ENCODE results near the gene USF1. TPM values are rescaled to one million over a fixed set of nuclear protein-coding genes. Genes with fewer than 3 reads are reported as not detected.

The USF1 gene
- total RNA-seq, 1 experiment from 2014 or later: 57.9 TPM

DNA sequence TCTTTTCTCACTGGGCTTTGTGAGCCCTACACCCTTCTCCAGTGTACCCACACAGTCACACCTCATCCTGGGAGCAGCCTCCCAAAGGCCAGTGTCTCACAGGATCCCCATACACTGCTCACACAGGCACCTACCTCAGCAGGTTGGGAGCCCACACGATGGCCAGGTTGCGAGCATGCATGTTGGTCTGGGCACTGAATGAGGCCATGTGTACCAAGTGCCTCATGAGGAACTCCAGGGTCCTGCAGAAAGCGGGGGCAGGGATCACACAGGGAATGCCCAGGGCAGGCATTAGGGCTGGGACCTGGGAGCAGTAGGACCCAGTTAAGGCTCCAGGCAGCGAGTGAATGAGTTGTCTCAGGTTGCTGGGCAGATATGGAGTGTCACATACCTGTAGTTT lies 8.5 kb upstream of the USF1 start:
- POLR2A ChIA-PET (ENCODE audit: low non-redundant PET): no interaction called here
- H3K4me1 ChIP-seq (ENCODE audit: insufficient read depth, low read length, poor library complexity, severe bottlenecking): peaks cover 13% of the 10 kb centered on the region
- no peak overlapping the region for H3K4me3 ChIP-seq (ENCODE audit: low read depth, low read length, poor library complexity, severe bottlenecking)
- CTCF ChIA-PET: no interaction called here
- H3K36me3 ChIP-seq (ENCODE audit: insufficient read depth, low read length, poor library complexity, severe bottlenecking): no peaks in the 10 kb centered on the region
- BruUV-seq (replicated peaks): no TSS peak
- H3K9me3 ChIP-seq (ENCODE audit: low read depth, low read length, poor library complexity, severe bottlenecking): no peaks in the 10 kb centered on the region
- no peaks in the 10 kb centered on the region for H3K27me3 ChIP-seq (replicated peaks; ENCODE audit: insufficient read depth, low read depth, low read length, poor library complexity)
- DNase-seq (ENCODE audit: low spot score): no peak
- no peak overlapping the region for H3K27ac ChIP-seq (ENCODE audit: low read depth, low read length, poor library complexity, severe bottlenecking)
- intact Hi-C loops (cut with micrococcal nuclease; ENCODE audit: unreplicated experiment): no loop called here
- no peak for TF ChIP-seq EZH2 (IDR thresholded peaks at IDR 0.05; ENCODE audit: borderline replicate concordance, low read depth, low read length, poor library complexity, severe bottlenecking)
- TF ChIP-seq, protein P1, sequence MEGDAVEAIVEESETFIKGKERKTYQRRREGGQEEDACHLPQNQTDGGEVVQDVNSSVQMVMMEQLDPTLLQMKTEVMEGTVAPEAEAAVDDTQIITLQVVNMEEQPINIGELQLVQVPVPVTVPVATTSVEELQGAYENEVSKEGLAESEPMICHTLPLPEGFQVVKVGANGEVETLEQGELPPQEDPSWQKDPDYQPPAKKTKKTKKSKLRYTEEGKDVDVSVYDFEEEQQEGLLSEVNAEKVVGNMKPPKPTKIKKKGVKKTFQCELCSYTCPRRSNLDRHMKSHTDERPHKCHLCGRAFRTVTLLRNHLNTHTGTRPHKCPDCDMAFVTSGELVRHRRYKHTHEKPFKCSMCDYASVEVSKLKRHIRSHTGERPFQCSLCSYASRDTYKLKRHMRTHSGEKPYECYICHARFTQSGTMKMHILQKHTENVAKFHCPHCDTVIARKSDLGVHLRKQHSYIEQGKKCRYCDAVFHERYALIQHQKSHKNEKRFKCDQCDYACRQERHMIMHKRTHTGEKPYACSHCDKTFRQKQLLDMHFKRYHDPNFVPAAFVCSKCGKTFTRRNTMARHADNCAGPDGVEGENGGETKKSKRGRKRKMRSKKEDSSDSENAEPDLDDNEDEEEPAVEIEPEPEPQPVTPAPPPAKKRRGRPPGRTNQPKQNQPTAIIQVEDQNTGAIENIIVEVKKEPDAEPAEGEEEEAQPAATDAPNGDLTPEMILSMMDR (conservative IDR thresholded peaks at IDR 0.05; ENCODE audit: low read depth, low read length): no peak

- Histone ChIP-seq H3K4me3 (ENCODE audit: low read depth, low read length, poor library complexity, severe bottlenecking) (no peak overlapping the region), H3K4me1 (ENCODE audit: insufficient read depth, low read length, poor library complexity, severe bottlenecking) (peaks cover 13% of the 10 kb centered on the region), H3K36me3 (ENCODE audit: insufficient read depth, low read length, poor library complexity, severe bottlenecking) (no peaks in the 10 kb centered on the region), H3K9me3 (ENCODE audit: low read depth, low read length, poor library complexity, severe bottlenecking) (no peaks in the 10 kb centered on the region), H3K27ac (ENCODE audit: low read depth, low read length, poor library complexity, severe bottlenecking) (no peak overlapping the region), H3K27me3 (replicated peaks; ENCODE audit: insufficient read depth, low read depth, low read length, poor library complexity) (no peaks in the 10 kb centered on the region)
- intact Hi-C loops (cut with micrococcal nuclease; ENCODE audit: unreplicated experiment): no loop called here
- ChIA-PET CTCF (no interaction called here), POLR2A (ENCODE audit: low non-redundant PET) (no interaction called here)
- BruUV-seq (replicated peaks): no TSS peak
- TF ChIP-seq, protein P1 (conservative IDR thresholded peaks at IDR 0.05; ENCODE audit: low read depth, low read length): no peak
- no peak for TF ChIP-seq EZH2 (IDR thresholded peaks at IDR 0.05; ENCODE audit: borderline replicate concordance, low read depth, low read length, poor library complexity, severe bottlenecking)
- no peak for DNase-seq (ENCODE audit: low spot score)
These were observed 7.1 kb upstream of the USF1 start for GRCh38 chr1:161052899-161053298.

DNA sequence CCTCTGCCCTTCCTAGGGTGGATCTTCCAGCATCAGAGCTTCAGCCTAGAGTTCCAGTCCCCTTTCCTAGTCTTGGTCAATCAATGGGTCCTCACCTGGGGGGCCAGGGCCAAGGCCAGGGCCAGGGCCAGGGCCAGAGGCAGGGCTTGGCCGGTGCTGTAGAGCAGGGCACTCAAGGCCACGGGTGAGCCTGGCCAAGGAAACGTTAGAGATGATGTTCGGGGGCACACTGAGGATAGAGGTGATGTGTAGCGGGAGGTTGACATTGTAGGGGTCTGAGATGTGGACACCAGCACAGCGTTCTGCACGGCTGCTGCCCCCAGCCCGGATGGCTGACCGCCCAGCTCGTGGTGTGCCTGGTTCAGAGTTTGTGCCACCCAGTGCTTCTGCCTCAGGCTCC lies 5.4 kb upstream of the USF1 start:
- TF ChIP-seq, protein P1 (conservative IDR thresholded peaks at IDR 0.05; ENCODE audit: low read depth, low read length): no peak
- no peak for TF ChIP-seq EZH2 (IDR thresholded peaks at IDR 0.05; ENCODE audit: borderline replicate concordance, low read depth, low read length, poor library complexity, severe bottlenecking)
- intact Hi-C loops (cut with micrococcal nuclease; ENCODE audit: unreplicated experiment): no loop called here
- Histone ChIP-seq H3K27ac (ENCODE audit: low read depth, low read length, poor library complexity, severe bottlenecking) (no peak overlapping the region), H3K27me3 (replicated peaks; ENCODE audit: insufficient read depth, low read depth, low read length, poor library complexity) (no peaks in the 10 kb centered on the region), H3K9me3 (ENCODE audit: low read depth, low read length, poor library complexity, severe bottlenecking) (no peaks in the 10 kb centered on the region), H3K4me1 (ENCODE audit: insufficient read depth, low read length, poor library complexity, severe bottlenecking) (peaks cover 13% of the 10 kb centered on the region), H3K4me3 (ENCODE audit: low read depth, low read length, poor library complexity, severe bottlenecking) (no peak overlapping the region), H3K36me3 (ENCODE audit: insufficient read depth, low read length, poor library complexity, severe bottlenecking) (no peaks in the 10 kb centered on the region)
- DNase-seq (ENCODE audit: low spot score): no peak
- ChIA-PET POLR2A (ENCODE audit: low non-redundant PET) (no interaction called here), CTCF (no interaction called here)
- no TSS peak for BruUV-seq (replicated peaks)
